GM12864 (cell line): Measurements from ENCODE around the gene WNT1.

ENCODE experiments used
- DNase-seq: peaks from one replicate; pipeline ENCODE4 v3.0.0-alpha.2; 2011; ENCODE audit warnings: low read depth
- H3K4me3 ChIP-seq: 2 replicates; pipeline ENCODE4 v1.5.1; 2011; ENCODE audit warnings: mild to moderate bottlenecking, low read depth, low read length, control low read depth
- TF ChIP-seq, protein P1 (sequence below): IDR thresholded peaks from 2 replicates; pipeline ENCODE4 v1.5.1; 2011; ENCODE audit warnings: low read depth, mild to moderate bottlenecking, moderate library complexity, low read length, control low read depth, inconsistent platforms; ENCODE audit errors: missing control alignments

The WNT1 gene

DNA sequence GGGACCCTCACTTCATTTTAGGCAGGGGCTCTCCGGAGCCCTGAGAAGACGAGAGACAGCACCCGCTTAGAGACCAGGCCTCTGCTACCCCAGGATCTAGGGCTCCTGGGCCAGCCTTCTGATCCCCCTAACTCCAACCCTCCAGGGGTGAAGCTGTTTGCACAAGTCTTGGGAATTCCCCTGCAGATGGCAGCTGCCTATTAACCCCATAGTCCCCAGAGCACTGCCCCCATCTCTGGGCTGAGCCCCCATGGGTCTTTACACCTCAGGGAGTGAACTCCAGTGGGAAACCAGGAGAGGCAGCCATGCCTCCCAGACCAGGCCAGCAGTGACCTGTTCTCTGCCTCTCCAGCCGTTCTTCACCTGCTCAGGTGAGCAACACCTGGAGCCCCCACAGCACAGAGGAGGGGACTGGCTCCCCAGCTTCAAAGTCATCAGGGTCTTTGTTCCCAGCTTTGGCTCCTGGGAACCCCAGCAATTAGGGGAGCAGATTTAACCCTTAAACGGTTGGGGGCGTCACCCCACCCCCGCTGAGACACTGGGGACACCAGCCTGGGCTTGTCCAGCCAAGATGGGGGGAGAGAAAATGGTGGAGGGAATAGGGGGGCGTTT lies 8.9 kb upstream of the WNT1 start:
- DNase-seq = no peak
- no peak overlapping the region for H3K4me3 ChIP-seq
- TF ChIP-seq, protein P1, sequence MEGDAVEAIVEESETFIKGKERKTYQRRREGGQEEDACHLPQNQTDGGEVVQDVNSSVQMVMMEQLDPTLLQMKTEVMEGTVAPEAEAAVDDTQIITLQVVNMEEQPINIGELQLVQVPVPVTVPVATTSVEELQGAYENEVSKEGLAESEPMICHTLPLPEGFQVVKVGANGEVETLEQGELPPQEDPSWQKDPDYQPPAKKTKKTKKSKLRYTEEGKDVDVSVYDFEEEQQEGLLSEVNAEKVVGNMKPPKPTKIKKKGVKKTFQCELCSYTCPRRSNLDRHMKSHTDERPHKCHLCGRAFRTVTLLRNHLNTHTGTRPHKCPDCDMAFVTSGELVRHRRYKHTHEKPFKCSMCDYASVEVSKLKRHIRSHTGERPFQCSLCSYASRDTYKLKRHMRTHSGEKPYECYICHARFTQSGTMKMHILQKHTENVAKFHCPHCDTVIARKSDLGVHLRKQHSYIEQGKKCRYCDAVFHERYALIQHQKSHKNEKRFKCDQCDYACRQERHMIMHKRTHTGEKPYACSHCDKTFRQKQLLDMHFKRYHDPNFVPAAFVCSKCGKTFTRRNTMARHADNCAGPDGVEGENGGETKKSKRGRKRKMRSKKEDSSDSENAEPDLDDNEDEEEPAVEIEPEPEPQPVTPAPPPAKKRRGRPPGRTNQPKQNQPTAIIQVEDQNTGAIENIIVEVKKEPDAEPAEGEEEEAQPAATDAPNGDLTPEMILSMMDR = no peak

DNA sequence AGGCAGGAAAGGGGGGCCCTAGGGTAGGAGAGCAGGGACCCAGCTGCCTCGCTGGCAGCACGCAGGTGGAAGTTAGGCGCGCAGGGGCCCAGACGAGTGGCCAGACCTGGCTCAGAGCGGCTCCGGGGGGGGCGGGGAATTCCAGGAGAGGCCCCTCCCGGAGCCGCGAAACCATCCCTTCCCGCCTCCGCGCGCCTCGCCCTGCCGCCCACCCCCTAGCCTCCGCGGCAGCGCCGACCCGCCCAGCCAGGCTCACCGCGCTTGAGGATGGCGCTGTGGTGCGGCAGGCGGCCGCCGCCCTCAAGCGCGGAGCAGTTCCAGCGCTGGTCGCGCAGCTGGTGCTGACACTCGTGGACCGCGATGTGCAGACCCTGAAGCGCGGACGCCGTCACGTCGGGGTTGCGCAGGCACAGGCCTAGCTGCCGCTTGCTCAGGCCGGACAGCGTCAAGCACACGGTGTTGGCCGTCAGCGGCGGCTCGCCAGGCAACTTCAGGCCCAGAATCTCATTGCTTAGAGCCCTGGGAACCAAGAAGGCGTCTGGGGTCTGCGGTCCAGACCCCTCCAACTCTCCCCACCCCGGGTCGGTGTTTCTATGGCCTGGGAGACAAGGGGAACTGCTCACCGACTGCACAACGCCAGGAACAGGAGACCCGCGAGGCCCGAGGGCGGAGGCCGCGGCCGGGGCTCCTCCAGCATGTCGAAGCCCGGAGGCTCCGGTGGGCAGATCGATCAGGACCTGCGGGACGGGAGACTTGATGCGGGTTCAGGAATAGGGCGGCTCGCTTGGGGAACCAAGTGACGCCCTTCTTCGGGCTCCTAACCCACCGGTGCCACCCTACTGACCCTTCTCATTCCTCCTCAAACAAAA lies 8.1 kb upstream of the WNT1 start:
- TF ChIP-seq, protein P1 = peak; percentile 11
- H3K4me3 ChIP-seq = no peak overlapping the region; the same call in 1 of the 2 replicates
- DNase-seq = no peak

DNA sequence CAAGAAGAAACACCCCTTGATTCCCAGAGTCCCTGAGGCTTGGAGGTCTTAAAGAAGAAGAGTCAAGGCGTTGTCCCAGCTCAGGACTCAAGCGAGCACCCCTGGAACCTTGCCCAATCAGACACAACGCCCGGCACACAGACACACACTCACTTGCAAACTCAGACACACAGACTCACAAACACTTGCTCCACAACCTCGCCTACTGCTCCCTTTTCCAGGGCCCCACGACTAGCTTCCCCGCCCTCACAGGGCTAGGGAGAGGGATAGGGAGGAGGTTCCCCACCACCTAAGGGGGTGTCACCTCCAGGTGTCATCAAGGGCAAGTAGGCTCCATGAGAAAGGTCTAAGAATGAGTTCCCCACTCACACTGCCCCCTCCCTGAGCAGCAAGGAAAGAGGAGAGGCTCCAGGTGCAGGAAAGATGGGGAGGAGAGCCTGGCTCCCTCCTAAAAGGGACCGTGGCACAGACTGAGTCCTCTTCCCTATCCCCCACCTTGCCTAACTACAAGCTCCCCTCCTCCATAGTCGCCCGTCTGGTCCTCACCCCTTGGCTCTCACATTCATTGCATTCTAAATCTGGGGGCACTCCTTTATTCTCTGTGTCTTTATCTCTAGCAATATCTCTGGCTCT lies 7.3 kb upstream of the WNT1 start:
- H3K4me3 ChIP-seq = peak overlapping the region; percentile 29; the same call in 1 of the 2 replicates
- DNase-seq = no peak
- TF ChIP-seq, protein P1 = no peak

DNA sequence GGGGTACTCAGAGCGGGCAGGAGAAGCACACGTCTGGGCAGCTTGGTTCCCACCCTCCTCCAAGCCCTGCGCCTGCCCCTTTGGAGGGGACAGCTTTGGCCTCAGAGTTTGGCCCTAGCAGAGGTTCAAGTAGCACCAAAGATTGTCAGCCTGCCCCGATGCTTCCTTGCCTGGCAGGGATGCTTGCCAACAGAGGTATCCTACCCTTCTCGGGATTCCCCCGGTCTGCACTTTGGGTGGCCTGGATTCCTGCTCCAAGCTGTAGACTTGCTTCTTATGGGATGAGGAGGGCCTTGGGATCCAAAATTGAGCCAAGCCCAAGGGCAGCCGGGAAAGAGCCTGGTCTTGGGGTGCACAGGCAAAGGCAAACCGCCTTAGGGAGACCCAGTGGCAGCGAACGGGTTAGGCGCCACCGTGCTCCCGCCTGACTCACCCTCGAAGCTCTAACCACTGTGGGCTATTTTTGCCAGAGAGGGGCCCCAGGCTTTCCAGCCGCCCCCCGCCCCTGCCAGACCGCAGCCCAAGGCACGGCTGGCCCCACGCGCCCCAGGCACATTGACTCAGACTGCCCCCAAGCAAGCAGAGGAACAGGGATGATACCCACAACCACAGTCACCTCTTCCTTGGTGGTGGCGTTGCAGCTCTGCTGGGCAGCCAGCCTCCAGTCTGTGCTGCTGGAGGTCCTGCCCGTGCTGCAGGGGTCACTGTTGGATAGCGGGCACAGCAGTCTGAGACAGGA lies 5.7 kb upstream of the WNT1 start:
- no peak overlapping the region for H3K4me3 ChIP-seq
- DNase-seq = no peak
- TF ChIP-seq, protein P1 = no peak

DNA sequence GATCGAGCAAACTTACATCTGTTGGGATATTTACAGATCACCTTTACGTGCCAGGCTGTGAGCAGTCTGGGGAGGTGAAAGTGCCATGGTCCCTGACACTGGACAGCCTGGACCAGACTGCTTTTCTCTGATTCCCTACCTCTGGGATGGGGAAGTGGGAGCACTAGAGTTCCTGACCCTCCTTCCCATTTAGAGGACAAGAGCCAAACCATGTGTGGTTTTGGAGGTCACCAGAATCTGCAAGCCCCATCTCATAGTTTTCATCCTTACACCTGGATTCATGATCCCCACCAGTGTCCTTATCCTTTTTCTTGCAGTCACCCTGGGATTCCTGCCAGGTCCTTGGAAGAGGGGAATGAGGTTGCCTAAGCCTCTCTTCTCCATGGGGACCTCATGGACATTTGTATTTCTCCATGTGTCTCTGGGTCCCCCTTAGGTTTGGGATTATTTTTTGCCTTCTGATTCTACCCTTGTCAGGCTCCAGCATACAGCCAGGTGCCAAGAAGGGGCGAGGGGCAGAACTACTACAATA lies 5.1 kb upstream of the WNT1 start:
- TF ChIP-seq, protein P1 = no peak
- DNase-seq = no peak
- H3K4me3 ChIP-seq = no peak overlapping the region

DNA sequence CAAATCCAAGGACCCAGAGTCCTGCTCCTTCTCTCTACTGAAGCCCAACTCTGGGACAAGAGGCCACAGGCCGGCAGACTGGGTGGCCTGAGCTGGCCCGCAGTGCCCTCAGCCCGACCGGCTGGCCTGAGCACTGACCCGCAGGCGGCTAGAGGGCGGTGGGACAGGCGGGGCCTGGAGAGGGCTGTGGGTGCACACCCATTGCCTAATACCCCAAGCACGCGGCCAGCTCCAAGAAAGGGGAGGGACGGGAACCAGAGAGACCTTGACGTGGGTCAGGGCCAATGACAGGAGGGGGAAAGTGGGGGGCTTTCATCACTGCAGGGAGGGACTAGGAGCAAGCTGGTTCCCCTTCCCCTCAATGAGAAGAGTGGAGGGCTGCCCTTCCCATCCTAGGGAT lies 4.6 kb upstream of the WNT1 start:
- TF ChIP-seq, protein P1 = no peak
- H3K4me3 ChIP-seq = no peak overlapping the region
- DNase-seq = no peak
